Caco-2 (cell line): ENCODE results near the gene TP63. TPM values are rescaled to one million over a fixed set of nuclear protein-coding genes. Genes with fewer than 3 reads are reported as not detected.

Source experiments
- BruUV-seq: library from RNA; stranded (reverse); fragments of 400-500 nt; replicated peaks from 2 replicates; lab custom pipeline; 2021; lab: Mats Ljungman, UMichigan
- CTCF ChIA-PET: fragments of 300-600 bp; sonication (Branson Sonifier 250); formaldehyde crosslinking; loops from one replicate; lab custom pipeline; 2022; ENCODE audit warnings: antibody characterized with exemption; lab: Charles Lee
- POLR2A ChIA-PET: fragments of 300-600 bp; sonication (Branson Sonifier 250); formaldehyde crosslinking; loops from one replicate; lab custom pipeline; 2022; ENCODE audit warnings: antibody characterized with exemption; lab: Charles Lee
- DNase-seq, 2 experiments: peaks; one replicate each; pipeline versions ENCODE4 v3.0.0 to v3.0.0-alpha.2; 2020 to 2022
- H3K27me3 ChIP-seq: replicated peaks from 2 replicates; pipeline ENCODE4 v1.6.0; 2011; ENCODE audit warnings: low read length; ENCODE audit not compliant: control insufficient read depth, insufficient read depth
- H3K36me3 ChIP-seq: 2 replicates; pipeline ENCODE4 v1.5.1; 2011; ENCODE audit warnings: low read length; ENCODE audit not compliant: control insufficient read depth, insufficient read depth
- H3K4me1 ChIP-seq: fragments of 250-450 bp; sonication (Bioruptor Pico); 2 replicates; pipeline ENCODE4 v1.5.1; 2020; ENCODE audit warnings: mild to moderate bottlenecking
- H3K4me3 ChIP-seq: 2 replicates; pipeline ENCODE4 v1.5.1; 2011; ENCODE audit warnings: low read depth, mild to moderate bottlenecking, control low read depth, low read length
- H3K9me3 ChIP-seq: fragments of 250-450 bp; sonication (Bioruptor Pico); 2 replicates; pipeline ENCODE4 v1.5.1; 2020; ENCODE audit warnings: mild to moderate bottlenecking, moderate library complexity
- H3K27ac Mint-ChIP-seq: one replicate; pipeline ENCODE4 v1.8.0; 2022; ENCODE audit warnings: mixed read lengths; ENCODE audit not compliant: unreplicated experiment
- H3K27me3 Mint-ChIP-seq: one replicate; pipeline ENCODE4 v1.8.0; 2022; ENCODE audit warnings: mixed read lengths; ENCODE audit not compliant: insufficient read depth, unreplicated experiment
- H3K36me3 Mint-ChIP-seq: one replicate; pipeline ENCODE4 v1.8.0; 2022; ENCODE audit warnings: mild to moderate bottlenecking, mixed read lengths; ENCODE audit not compliant: insufficient read depth, unreplicated experiment
- H3K4me1 Mint-ChIP-seq: one replicate; pipeline ENCODE4 v1.8.0; 2022; ENCODE audit warnings: low read depth, mixed read lengths; ENCODE audit not compliant: unreplicated experiment
- H3K4me3 Mint-ChIP-seq: one replicate; pipeline ENCODE4 v1.8.0; 2022; ENCODE audit warnings: mild to moderate bottlenecking, moderate library complexity, mixed read lengths; ENCODE audit not compliant: unreplicated experiment
- H3K9me3 Mint-ChIP-seq: one replicate; pipeline ENCODE4 v1.8.0; 2022; ENCODE audit warnings: mixed read lengths; ENCODE audit not compliant: unreplicated experiment
- intact Hi-C: fragments of 100-400 bp; cut with micrococcal nuclease; formaldehyde crosslinking; loops from one replicate; pipeline ENCODE4 v1.10.0; 2022; ENCODE audit not compliant: unreplicated experiment
- total RNA-seq: library from RNA; stranded (reverse); gene quantifications from 2 replicates; pipeline ENCODE4 v1.2.3, GENCODE V29; 2022
- TF ChIP-seq, protein P1 (sequence below), 2 experiments: fragments of 200-600 bp in 1 of 2; IDR thresholded peaks; 1 replicate in 1 of 2; 2 replicates in 1 of 2; pipeline versions ENCODE4 v1.5.1 to v1.8.0; 2011 to 2022; ENCODE audit warnings: antibody characterized with exemption in 1 of 2, control low read depth in 1 of 2, inconsistent platforms in 1 of 2, low read depth in 1 of 2, low read length in 1 of 2, mild to moderate bottlenecking in 1 of 2, moderate library complexity in 1 of 2; ENCODE audit not compliant: insufficient read depth in 1 of 2, severe bottlenecking in 1 of 2, unreplicated experiment in 1 of 2

Gene TP63
- total RNA-seq, 1 experiment from 2014 or later, result 1.2 TPM

DNA sequence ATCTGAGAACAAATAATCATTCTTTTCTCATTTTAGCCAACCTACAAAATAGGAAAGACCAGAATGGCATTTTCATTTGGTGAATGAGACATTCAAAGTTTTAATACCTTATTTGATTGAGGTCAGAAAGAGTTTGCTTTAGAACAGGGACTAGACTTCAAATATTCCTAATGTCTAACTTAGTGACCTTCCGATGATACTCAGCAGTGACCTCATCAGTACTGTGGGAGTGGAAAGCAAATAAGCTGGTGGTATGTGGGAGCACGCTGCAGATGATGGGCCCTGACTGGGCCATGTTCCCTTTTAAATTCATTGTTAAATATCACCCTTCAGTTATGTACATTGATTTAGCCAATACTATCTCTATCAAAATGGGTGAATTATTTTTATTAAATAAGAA is 266.2 kb downstream of the TP63 start:
- DNase-seq, result no peak
- Mint-ChIP-seq H3K9me3 (no peaks in the 10 kb centered on the region), H3K4me1 (no peaks in the 10 kb centered on the region), H3K27me3 (peaks cover 2% of the 10 kb centered on the region), H3K27ac (no peak overlapping the region), H3K4me3 (no peak overlapping the region), H3K36me3 (no peaks in the 10 kb centered on the region)
- H3K27me3 ChIP-seq, result no peaks in the 10 kb centered on the region
- no TSS peak for BruUV-seq
- no peaks in the 10 kb centered on the region for H3K9me3 ChIP-seq
- H3K4me1 ChIP-seq, result no peaks in the 10 kb centered on the region
- intact Hi-C loops, result no loop called here
- CTCF ChIA-PET, result no interaction called here
- POLR2A ChIA-PET, result no interaction called here
- TF ChIP-seq, protein P1, sequence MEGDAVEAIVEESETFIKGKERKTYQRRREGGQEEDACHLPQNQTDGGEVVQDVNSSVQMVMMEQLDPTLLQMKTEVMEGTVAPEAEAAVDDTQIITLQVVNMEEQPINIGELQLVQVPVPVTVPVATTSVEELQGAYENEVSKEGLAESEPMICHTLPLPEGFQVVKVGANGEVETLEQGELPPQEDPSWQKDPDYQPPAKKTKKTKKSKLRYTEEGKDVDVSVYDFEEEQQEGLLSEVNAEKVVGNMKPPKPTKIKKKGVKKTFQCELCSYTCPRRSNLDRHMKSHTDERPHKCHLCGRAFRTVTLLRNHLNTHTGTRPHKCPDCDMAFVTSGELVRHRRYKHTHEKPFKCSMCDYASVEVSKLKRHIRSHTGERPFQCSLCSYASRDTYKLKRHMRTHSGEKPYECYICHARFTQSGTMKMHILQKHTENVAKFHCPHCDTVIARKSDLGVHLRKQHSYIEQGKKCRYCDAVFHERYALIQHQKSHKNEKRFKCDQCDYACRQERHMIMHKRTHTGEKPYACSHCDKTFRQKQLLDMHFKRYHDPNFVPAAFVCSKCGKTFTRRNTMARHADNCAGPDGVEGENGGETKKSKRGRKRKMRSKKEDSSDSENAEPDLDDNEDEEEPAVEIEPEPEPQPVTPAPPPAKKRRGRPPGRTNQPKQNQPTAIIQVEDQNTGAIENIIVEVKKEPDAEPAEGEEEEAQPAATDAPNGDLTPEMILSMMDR (IDR thresholded peaks at IDR 0.05; ENCODE audit: insufficient read depth in 1 of 2, low read depth in 1 of 2, low read length in 1 of 2, severe bottlenecking in 1 of 2, unreplicated experiment in 1 of 2), result no peak
- H3K36me3 ChIP-seq, result no peaks in the 10 kb centered on the region
- H3K4me3 ChIP-seq, result no peak overlapping the region

DNA sequence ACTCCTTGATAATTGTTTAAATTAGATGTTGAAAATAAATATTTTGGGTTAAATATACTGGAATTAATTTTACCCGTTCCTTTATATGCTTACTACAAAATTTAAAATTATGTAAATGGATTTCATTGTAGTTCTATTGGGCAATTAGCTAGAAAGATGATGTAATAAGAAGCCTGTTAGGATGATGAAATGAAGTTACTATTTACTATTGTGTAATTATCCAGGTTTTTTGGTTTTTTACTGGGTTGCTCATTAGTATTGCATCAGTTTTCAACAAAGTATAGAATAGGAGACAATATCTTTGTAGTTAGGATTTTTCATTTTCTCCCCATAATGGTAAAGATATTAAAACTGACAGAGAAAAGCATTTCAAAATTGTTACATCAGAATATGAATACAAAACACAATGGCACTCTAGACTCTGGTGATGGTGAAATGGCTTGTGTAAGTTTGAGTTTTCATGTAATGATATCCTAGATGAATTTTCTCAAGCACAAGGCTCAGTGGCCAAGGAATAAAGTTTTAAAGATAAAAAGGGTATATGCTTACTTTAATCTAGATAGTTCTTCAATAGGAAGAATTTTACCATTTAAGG is 267.5 kb downstream of the TP63 start:
- no TSS peak for BruUV-seq
- no peak for DNase-seq
- Mint-ChIP-seq H3K27me3 (peaks cover 2% of the 10 kb centered on the region), H3K4me3 (no peak overlapping the region), H3K36me3 (no peaks in the 10 kb centered on the region), H3K9me3 (no peaks in the 10 kb centered on the region), H3K4me1 (no peaks in the 10 kb centered on the region), H3K27ac (no peak overlapping the region)
- Histone ChIP-seq H3K9me3 (no peaks in the 10 kb centered on the region), H3K4me1 (no peaks in the 10 kb centered on the region), H3K4me3 (no peak overlapping the region), H3K27me3 (no peaks in the 10 kb centered on the region), H3K36me3 (no peaks in the 10 kb centered on the region)
- POLR2A ChIA-PET, result no interaction called here
- CTCF ChIA-PET, result no interaction called here
- intact Hi-C loops, result no loop called here
- TF ChIP-seq, protein P1 (IDR thresholded peaks at IDR 0.05; ENCODE audit: insufficient read depth in 1 of 2, low read depth in 1 of 2, low read length in 1 of 2, severe bottlenecking in 1 of 2, unreplicated experiment in 1 of 2), result no peak

DNA sequence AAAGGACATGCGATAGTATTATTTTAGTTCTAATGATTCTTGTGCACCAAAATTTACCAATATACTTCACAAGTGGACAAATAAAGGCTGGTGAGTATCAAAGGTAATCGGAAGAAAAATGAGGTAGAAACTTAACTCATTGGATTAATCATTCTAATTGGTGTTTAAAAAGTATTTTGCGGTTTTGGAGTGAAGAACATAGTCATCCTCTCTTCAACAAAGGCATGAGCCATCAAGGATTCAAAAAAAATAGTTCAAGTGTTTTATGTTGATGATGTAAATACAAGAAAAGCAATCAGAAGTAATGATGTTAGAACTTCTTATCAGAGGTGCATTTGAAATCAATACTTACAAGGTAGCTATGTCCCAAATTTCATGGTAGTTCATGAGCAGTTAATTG is 268.0 kb downstream of the TP63 start:
- ChIA-PET CTCF (no interaction called here), POLR2A (no interaction called here)
- Mint-ChIP-seq H3K4me1 (no peaks in the 10 kb centered on the region), H3K36me3 (no peaks in the 10 kb centered on the region), H3K9me3 (no peaks in the 10 kb centered on the region), H3K27ac (no peak overlapping the region), H3K4me3 (no peak overlapping the region), H3K27me3 (peaks cover 2% of the 10 kb centered on the region)
- BruUV-seq, result no TSS peak
- intact Hi-C loops, result no loop called here
- Histone ChIP-seq H3K27me3 (no peaks in the 10 kb centered on the region), H3K4me3 (no peak overlapping the region), H3K4me1 (no peaks in the 10 kb centered on the region), H3K9me3 (no peaks in the 10 kb centered on the region), H3K36me3 (no peaks in the 10 kb centered on the region)
- TF ChIP-seq, protein P1 (IDR thresholded peaks at IDR 0.05; ENCODE audit: insufficient read depth in 1 of 2, low read depth in 1 of 2, low read length in 1 of 2, severe bottlenecking in 1 of 2, unreplicated experiment in 1 of 2), result no peak
- no peak for DNase-seq
